ENCODE results near the gene NANOG.

The NANOG gene

GRCh38 chr12:7797698-7798398, 8.6 kb downstream of the NANOG start:
- TF ChIP-seq REST (IDR thresholded peaks at IDR 0.05; ENCODE audit: low read depth) (no peak), NFIC (IDR thresholded peaks at IDR 0.05) (no peak), CEBPB (IDR thresholded peaks at IDR 0.05) (no peak), EP300 (IDR thresholded peaks at IDR 0.05; ENCODE audit: borderline replicate concordance) (no peak), YY1 (IDR thresholded peaks at IDR 0.05; ENCODE audit: low read depth) (no peak), TCF12 (IDR thresholded peaks at IDR 0.05; ENCODE audit: low read depth) (no peak), EGR1 (IDR thresholded peaks at IDR 0.05) (no peak), ZBTB7A (IDR thresholded peaks at IDR 0.05; ENCODE audit: low read depth) (no peak), MAX (IDR thresholded peaks at IDR 0.05) (no peak), USF1 (IDR thresholded peaks at IDR 0.05) (no peak), TEAD4 (IDR thresholded peaks at IDR 0.05) (no peak), CREB1 (IDR thresholded peaks at IDR 0.05; ENCODE audit: low read depth) (no peak), FOXM1 (IDR thresholded peaks at IDR 0.05; ENCODE audit: borderline replicate concordance, low read depth) (no peak), RAD21 (IDR thresholded peaks at IDR 0.05; ENCODE audit: low read depth) (no peak)

GRCh38 chr12:7801460-7801859, 12.3 kb downstream of the NANOG start:
- TF ChIP-seq TEAD4 (IDR thresholded peaks at IDR 0.05) (no peak), YY1 (IDR thresholded peaks at IDR 0.05; ENCODE audit: low read depth) (no peak), MAX (IDR thresholded peaks at IDR 0.05) (no peak), EP300 (IDR thresholded peaks at IDR 0.05; ENCODE audit: borderline replicate concordance) (no peak), TAF1 (IDR thresholded peaks at IDR 0.05; ENCODE audit: low read depth) (no peak), RAD21 (IDR thresholded peaks at IDR 0.05; ENCODE audit: low read depth) (no peak)

- no peak for TF ChIP-seq TAF1 (IDR thresholded peaks at IDR 0.05; ENCODE audit: low read depth)
- peak; percentile 87 for TF ChIP-seq RAD21 (IDR thresholded peaks at IDR 0.05; ENCODE audit: low read depth)
Measured at GRCh38 chr12:7806863-7807487, 17.8 kb downstream of the NANOG start.

GRCh38 chr12:7832059-7832696, 43.0 kb downstream of the NANOG start:
- TF ChIP-seq RAD21 (IDR thresholded peaks at IDR 0.05; ENCODE audit: low read depth) (peak; percentile 53; the same call in 1 of the 2 replicates), CEBPB (IDR thresholded peaks at IDR 0.05) (no peak)

GRCh38 chr12:7833831-7834230, 44.6 kb downstream of the NANOG start:
- no peak for TF ChIP-seq ZBTB7A (IDR thresholded peaks at IDR 0.05; ENCODE audit: low read depth)
- TF ChIP-seq TEAD4 (IDR thresholded peaks at IDR 0.05) = no peak
- no peak for TF ChIP-seq REST (IDR thresholded peaks at IDR 0.05; ENCODE audit: low read depth)
- no peak for TF ChIP-seq TAF1 (IDR thresholded peaks at IDR 0.05; ENCODE audit: low read depth)
- no peak for TF ChIP-seq USF1 (IDR thresholded peaks at IDR 0.05)
- no peak for TF ChIP-seq CEBPB (IDR thresholded peaks at IDR 0.05)
- TF ChIP-seq TCF12 (IDR thresholded peaks at IDR 0.05; ENCODE audit: low read depth) = no peak
- no peak for TF ChIP-seq EGR1 (IDR thresholded peaks at IDR 0.05)
- no peak for TF ChIP-seq FOXM1 (IDR thresholded peaks at IDR 0.05; ENCODE audit: borderline replicate concordance, low read depth)
- TF ChIP-seq CREB1 (IDR thresholded peaks at IDR 0.05; ENCODE audit: low read depth) = no peak
- TF ChIP-seq MAX (IDR thresholded peaks at IDR 0.05) = no peak
- no peak for TF ChIP-seq EP300 (IDR thresholded peaks at IDR 0.05; ENCODE audit: borderline replicate concordance)
- TF ChIP-seq NFIC (IDR thresholded peaks at IDR 0.05) = no peak
- no peak for TF ChIP-seq YY1 (IDR thresholded peaks at IDR 0.05; ENCODE audit: low read depth)
- TF ChIP-seq RAD21 (IDR thresholded peaks at IDR 0.05; ENCODE audit: low read depth) = no peak

Data from Ishikawa (cell line).